ENCODE data around the gene SAP30BP.

DNA sequence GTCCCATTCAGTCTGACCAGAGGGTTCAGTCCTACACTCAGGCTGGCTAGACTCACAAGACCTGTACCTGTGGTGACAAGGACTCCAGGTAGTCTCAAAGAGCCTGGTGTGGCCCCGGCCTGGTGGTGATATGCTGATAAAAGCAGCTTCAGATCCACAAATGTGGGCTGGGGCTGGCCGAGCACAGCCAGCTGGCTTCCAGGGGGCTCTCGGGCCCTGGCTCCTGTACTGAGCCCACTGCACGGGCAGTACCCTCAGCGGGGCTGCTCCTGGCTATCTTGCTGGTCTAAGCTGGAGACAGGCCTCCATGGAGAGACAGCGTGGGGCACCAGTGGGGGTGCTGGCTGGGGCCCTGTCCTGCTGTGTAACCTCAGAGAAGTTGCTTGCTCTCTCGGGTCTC, 29.6 kb upstream of the SAP30BP start:
- TF ChIP-seq POLR2AphosphoS5 (IDR thresholded peaks at IDR 0.05; ENCODE audit: insufficient read depth, low read depth, low read length): no peak
- TF ChIP-seq CTCF (IDR thresholded peaks at IDR 0.05; ENCODE audit: extremely low read depth in 1 of 2, insufficient read depth in 1 of 2, low read depth in 1 of 2, low read length in 2 of 2): no peak
- no peak for TF ChIP-seq EZH2 (IDR thresholded peaks at IDR 0.05; ENCODE audit: borderline replicate concordance, low read depth, low read length, severe bottlenecking)

Data from endothelial cell of umbilical vein (primary cell).